Spleen (tissue), 7 donors: ENCODE results near the gene EPB41L4B.

Source experiments
- CTCF ChIP-seq, 11 experiments: fragments of 200-600 bp in 7 of 11; fragments of 450-650 bp in 4 of 11; sonication (generic) in 4 of 11; IDR thresholded peaks in 8 of 11; conservative IDR thresholded peaks in 3 of 11; 1 replicate in 7 of 11; 2 replicates in 4 of 11; pipeline versions ENCODE4 v1.4.0 to v1.8.0; 2016 to 2021; ENCODE audit warnings: antibody characterized with exemption in 11 of 11, inconsistent platforms in 4 of 11, mild to moderate bottlenecking in 1 of 11
- POLR2A ChIP-seq, 3 donors: fragments of 450-650 bp; IDR thresholded peaks; one replicate each; pipeline ENCODE4 v1.5.1; 2017; ENCODE audit warnings: antibody characterized with exemption in 3 of 3, mild to moderate bottlenecking in 1 of 3
- POLR2AphosphoS5 ChIP-seq, 3 donors: sonication (generic); formaldehyde crosslinking; IDR thresholded peaks; one replicate each; pipeline ENCODE4 v1.5.1; 2017; ENCODE audit warnings: antibody characterized with exemption in 3 of 3
- donor health status: DM: no; HTN: no; CAD: no; lungs with moderate emphysema.
- donor health status: DM: no; HTN: no; CAD: no.
- donor health status: DM: no; HTN: no; CAD: no.

- TF ChIP-seq CTCF (IDR thresholded peaks at IDR 0.05 in 8 of 11, conservative IDR thresholded peaks at IDR 0.05 in 3 of 11) (no peak), POLR2A (IDR thresholded peaks at IDR 0.05) (no peak), POLR2AphosphoS5 (IDR thresholded peaks at IDR 0.05) (no peak)
Observed at GRCh38 chr9:109274884-109275730, 45.8 kb downstream of the EPB41L4B start.
